HG03439 (cell line): ENCODE measurements around the gene KCTD21.

Experiments
- ATAC-seq: cut with Tn5 transposase; IDR thresholded peaks from one replicate; pipeline ENCODE4 v1.9.1; 2021; ENCODE audit warnings: mild to moderate bottlenecking, moderate library complexity; ENCODE audit not compliant: unreplicated experiment

The KCTD21 gene

GRCh38 chr11:78202733-78203167 lies 14.3 kb upstream of the KCTD21 start:
- ATAC-seq, result no peak

- no peak for ATAC-seq
Observed at GRCh38 chr11:78201096-78201818, 12.8 kb upstream of the KCTD21 start.

- no peak for ATAC-seq
Observed at GRCh38 chr11:78200553-78200952, 12.1 kb upstream of the KCTD21 start.

- no peak for ATAC-seq
Observed at GRCh38 chr11:78200061-78200460, 11.6 kb upstream of the KCTD21 start.

DNA sequence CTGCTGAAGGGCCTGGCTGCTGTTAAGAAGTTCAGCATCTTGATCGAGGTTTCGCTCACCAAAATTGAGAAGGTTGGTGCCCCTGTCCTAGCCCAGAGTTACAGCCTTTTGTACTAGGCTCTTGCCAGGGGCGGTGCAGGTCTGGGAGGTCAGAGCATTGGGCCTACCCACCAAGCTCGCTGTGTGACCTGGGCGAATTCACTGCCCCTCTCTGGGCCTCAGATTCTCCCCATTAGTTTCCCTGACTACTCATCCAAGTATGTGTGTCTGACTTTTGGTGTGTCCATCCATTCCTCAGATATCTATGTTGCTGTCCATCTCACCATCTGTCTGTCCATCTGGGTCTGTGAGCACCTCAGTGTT lies 11.2 kb upstream of the KCTD21 start:
- ATAC-seq, result no peak

DNA sequence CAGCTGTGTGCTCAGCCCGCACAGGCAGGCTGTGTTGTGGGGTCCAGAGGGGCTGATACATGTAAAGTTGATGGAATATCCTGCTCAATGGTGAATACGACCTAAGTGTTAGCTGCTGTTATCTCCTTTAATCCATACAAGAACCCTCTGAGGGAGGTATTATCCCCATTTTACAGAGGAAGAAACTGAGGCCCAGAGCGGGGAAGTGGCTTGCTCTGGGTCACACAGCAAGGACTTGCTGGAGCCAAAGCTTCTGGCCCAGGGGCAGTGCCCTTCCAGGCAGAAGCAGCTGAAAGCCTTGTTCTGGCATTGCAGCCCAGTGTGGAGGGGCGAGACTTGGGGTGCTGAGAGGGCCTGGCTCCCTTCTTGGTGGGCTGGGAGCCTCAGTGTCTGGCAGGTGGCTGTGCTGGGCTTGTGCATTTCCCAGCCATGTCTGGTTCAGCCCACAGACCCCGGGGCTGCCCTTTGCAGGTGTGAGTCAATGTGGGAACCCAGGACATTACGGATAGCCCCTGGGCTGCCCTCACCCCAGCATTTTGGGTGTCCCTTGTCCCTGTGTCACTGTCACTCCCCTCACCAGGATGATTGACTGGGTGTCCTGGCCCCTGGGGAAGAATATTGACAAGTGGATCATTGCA lies 10.7 kb upstream of the KCTD21 start:
- no peak for ATAC-seq

- no peak for ATAC-seq
Observed at GRCh38 chr11:78197816-78198215, 9.4 kb upstream of the KCTD21 start.

DNA sequence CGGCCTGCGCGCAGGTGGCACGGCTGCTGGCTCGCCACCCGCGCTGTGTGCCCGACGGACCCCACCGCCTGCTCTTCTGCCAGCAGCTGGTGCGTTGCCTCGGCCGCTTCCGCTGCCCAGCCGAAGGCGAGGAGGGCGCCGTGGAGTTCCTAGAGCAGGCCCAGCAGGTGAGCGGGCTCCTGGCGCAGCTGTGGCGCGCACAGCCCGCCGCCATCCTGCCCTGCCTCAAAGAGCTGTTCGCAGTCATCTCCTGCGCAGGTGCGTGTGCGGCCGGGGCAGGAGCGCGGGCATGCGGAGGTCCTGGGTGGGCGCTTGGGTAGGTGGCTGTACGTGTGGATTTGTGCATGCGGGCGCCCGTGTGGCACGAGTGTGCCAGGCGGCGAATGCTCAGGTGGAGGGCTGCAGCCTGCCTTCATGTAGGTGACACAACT lies 8.2 kb upstream of the KCTD21 start:
- no peak for ATAC-seq

GRCh38 chr11:78195917-78196560 lies 7.6 kb upstream of the KCTD21 start:
- ATAC-seq, result no peak

GRCh38 chr11:78194490-78194889 lies 6.1 kb upstream of the KCTD21 start:
- no peak for ATAC-seq

- no peak for ATAC-seq
Observed at GRCh38 chr11:78193806-78194205, 5.4 kb upstream of the KCTD21 start.

- ATAC-seq, result no peak
Observed at GRCh38 chr11:78192911-78193351, 4.5 kb upstream of the KCTD21 start.

- ATAC-seq, result no peak
Observed at GRCh38 chr11:78192223-78192719, 3.8 kb upstream of the KCTD21 start.

DNA sequence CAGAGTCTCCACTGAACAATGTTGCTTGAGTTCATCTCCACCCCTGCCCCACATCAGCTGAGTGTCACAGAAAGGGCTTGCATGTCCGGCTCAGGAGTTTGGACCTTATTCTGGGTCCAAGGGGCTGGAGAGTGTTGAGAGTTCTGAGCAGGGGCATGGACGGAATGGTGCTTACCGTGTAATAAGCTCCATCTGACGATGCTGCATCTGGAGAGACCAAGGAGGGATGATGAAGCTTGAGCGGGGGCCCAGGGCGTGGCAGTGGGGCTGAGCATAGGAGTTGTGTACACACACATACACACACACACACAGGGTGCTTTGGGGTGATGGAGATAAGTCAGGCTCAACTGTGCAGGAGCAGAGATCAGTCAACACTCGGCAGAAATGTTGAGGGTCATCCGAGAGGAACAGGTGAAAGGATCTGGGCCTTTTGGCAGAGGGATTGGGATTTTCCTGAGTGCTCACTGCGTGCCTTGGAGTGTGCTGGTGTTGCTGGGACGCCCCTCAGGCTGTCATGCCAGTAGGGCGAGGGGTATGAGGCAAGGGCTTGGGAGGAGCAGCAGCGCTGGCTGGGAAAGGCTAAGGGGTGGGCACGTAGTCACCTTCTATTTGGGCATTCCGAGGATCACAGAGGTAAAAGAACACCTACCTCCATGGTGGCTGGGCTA lies 2.6 kb upstream of the KCTD21 start:
- ATAC-seq, result no peak

- ATAC-seq, result no peak
Observed at GRCh38 chr11:78190374-78190773, 1.9 kb upstream of the KCTD21 start.

DNA sequence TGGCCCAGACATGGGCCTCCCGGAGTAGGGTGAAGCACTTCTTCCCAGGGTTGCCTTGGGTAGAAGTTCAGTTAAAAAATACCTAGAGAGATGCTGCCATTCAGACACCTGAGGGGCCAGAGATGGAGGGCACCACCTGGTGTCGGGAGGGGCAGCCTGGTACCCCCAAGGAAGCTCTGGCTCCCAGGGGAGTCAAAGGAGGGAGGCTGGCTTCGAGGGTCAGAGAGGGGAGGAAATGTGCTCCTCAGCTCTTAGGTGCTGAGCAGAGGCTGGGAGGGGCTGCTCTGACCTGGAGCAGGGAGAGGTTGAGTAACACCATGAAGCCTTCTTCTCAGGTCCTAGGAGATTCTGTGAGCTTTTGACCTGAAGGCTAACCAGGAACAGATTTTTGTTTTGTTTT lies 1.4 kb upstream of the KCTD21 start:
- no peak for ATAC-seq

GRCh38 chr11:78189174-78189724 lies 823 bp upstream of the KCTD21 start:
- ATAC-seq, result no peak

DNA sequence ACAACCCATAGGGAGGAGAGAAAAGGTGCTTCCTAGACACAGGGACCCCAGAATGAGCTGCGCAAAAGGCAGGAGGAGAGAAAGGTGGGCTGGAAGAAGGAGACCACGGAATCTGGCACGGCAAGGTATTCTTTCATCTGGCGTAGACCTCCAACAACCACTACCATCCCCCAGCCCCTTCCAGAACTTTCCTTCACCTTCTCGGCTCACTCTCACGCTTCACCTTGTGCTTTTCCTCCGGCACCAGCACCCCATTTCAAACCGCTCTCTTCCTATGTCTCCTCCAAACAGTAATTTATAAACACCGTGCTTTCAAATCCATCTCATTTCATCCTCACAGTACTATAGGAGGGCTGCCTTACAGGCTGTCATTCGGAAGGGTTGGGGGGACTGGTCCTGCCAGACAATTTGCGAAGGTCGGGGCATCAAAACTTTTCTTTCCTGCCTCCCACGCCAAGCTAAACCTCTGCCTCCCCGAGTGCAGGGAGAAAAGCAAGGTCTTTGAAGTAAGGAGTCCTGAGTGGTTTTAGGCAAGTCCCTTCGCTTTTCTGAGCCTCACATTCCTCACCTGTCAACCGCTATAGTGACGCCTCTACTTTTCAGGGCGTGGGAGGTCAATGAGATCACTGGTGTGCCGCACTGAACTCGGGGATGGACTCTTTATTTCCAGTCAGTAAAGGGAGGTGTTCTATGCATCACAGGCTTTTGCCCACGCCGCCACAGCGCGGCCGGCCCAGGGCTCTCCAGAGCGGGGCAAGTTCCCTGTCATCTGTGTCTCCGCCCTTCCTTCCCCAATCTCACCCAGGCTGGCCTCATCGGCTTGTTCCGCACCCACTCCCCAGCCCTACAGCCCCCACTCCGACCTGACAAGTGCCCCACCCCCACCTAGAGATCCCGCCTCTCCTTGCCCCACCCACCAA lies 800 bp downstream of the KCTD21 start:
- ATAC-seq, result peak; percentile 26

DNA sequence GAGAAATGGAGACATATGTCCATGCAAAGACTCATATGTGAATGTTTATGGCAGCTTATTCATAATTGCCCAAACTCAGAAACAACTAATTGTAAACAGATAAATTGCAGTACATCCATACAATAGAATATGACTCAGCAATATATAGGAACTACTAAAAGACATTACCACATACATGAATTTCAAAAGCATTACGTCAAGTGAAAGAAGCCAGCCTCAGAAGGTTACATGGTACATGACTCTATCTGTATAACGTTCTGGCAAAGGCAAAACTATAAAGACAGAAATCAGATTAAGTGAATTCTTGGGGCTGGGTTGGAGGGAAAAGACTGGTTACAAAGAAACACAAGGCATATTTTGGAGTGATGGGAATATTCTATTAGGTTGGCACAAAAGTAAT lies 7.2 kb downstream of the KCTD21 start:
- ATAC-seq, result no peak

- no peak for ATAC-seq
Observed at GRCh38 chr11:78180751-78181150, 7.7 kb downstream of the KCTD21 start.
